GM12872 (cell line): ENCODE data around the gene LRRC15.

Source experiments
- CTCF ChIP-seq: IDR thresholded peaks from 3 replicates; pipeline ENCODE4 v1.5.1; 2011; ENCODE audit warnings: low read depth, mild to moderate bottlenecking, low read length, moderate library complexity; ENCODE audit not compliant: insufficient read depth

The LRRC15 gene

GRCh38 chr3:194370753-194371152 is 1.2 kb upstream of the LRRC15 start:
- no peak for TF ChIP-seq CTCF

GRCh38 chr3:194368918-194369317 is 625 bp downstream of the LRRC15 start:
- no peak for TF ChIP-seq CTCF

GRCh38 chr3:194367992-194368841 is 1.3 kb downstream of the LRRC15 start:
- no peak for TF ChIP-seq CTCF

GRCh38 chr3:194365978-194366490 is 3.5 kb downstream of the LRRC15 start:
- no peak for TF ChIP-seq CTCF

- TF ChIP-seq CTCF: no peak
Measured at GRCh38 chr3:194365526-194365925, 4.0 kb downstream of the LRRC15 start.

- no peak for TF ChIP-seq CTCF
Measured at GRCh38 chr3:194364652-194365434, 4.7 kb downstream of the LRRC15 start.

GRCh38 chr3:194364314-194364651 is 5.3 kb downstream of the LRRC15 start:
- TF ChIP-seq CTCF: no peak
